ENCODE results near the gene FUBP1. TPM values are rescaled to one million over a fixed set of nuclear protein-coding genes. Genes with fewer than 3 reads are reported as not detected.

Gene FUBP1
- polyA plus RNA-seq, 1 experiment, result 142 TPM

DNA sequence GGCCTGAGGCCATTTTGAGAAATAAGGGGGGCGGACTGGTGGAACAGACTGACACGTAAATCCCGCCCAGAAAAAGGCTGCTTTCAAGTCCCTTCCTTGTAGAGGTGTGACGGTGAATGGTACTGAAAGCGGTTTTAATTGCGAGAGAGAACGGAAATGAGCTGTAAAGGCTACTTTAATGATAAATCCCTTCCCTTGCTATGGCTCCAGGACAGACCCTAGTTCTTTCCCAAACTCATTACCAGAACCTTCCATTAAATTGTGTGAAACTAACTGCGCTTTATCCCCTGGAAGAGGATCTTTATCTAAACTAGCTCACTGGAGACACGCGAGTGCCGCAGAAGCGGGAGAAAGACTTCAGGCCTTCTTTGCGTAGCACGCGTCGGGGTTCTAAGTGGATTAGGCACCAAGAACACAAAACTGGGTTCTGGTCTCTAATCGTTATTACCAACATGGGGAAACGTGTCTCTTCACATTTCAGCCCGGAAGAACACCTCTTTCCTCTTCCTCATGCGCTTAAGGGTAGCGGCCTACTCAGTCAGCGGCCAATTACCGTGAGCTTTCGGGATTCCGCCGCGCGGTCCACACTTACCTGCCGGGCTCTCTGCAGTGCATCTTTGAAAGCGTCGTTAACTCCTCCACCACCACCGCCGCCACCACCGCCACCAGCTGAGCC lies 441 bp downstream of the FUBP1 start:
- ChIA-PET POLR2A (interaction anchor here (0.6 to 5.9 kb wide), 4 partner anchors 26 to 136 kb away, joined by 3 to 105 read pairs (median 6); partner anchors contain the start of gene DNAJB4), CTCF (interaction anchor here (0.6 to 2.5 kb wide), 9 partner anchors 9 to 136 kb away, joined by 3 to 22 read pairs (median 4); no protein-coding TSS in a partner anchor)

GRCh38 chr1:77977989-77978292 lies 931 bp downstream of the FUBP1 start:
- CTCF ChIA-PET, result interaction anchor here (1.3 to 2.5 kb wide), 5 partner anchors 10 to 136 kb away, joined by 4 to 22 read pairs (median 5); no protein-coding TSS in a partner anchor

More for the DNA sequence above, 441 bp downstream of the FUBP1 start:
- peak overlapping the region; percentile 77 for H3K4me3 ChIP-seq (ENCODE audit: low read depth, low read length)
- TF ChIP-seq, protein P1, sequence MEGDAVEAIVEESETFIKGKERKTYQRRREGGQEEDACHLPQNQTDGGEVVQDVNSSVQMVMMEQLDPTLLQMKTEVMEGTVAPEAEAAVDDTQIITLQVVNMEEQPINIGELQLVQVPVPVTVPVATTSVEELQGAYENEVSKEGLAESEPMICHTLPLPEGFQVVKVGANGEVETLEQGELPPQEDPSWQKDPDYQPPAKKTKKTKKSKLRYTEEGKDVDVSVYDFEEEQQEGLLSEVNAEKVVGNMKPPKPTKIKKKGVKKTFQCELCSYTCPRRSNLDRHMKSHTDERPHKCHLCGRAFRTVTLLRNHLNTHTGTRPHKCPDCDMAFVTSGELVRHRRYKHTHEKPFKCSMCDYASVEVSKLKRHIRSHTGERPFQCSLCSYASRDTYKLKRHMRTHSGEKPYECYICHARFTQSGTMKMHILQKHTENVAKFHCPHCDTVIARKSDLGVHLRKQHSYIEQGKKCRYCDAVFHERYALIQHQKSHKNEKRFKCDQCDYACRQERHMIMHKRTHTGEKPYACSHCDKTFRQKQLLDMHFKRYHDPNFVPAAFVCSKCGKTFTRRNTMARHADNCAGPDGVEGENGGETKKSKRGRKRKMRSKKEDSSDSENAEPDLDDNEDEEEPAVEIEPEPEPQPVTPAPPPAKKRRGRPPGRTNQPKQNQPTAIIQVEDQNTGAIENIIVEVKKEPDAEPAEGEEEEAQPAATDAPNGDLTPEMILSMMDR (IDR thresholded peaks at IDR 0.05; ENCODE audit: low read depth, low read length), result no peak
- H3K27me3 ChIP-seq (ENCODE audit: control insufficient read depth, insufficient read depth, low read length), result no peaks in the 10 kb centered on the region
- peak overlapping the region; percentile 97 for H3K27ac ChIP-seq (ENCODE audit: low read depth, low read length)
- peak; percentile 86 for DNase-seq (ENCODE audit: low read depth, low spot score)
- H3K9me3 ChIP-seq (ENCODE audit: control insufficient read depth, insufficient read depth, low read length), result peaks cover 2% of the 10 kb centered on the region; the same call in 1 of the 2 replicates

DNA sequence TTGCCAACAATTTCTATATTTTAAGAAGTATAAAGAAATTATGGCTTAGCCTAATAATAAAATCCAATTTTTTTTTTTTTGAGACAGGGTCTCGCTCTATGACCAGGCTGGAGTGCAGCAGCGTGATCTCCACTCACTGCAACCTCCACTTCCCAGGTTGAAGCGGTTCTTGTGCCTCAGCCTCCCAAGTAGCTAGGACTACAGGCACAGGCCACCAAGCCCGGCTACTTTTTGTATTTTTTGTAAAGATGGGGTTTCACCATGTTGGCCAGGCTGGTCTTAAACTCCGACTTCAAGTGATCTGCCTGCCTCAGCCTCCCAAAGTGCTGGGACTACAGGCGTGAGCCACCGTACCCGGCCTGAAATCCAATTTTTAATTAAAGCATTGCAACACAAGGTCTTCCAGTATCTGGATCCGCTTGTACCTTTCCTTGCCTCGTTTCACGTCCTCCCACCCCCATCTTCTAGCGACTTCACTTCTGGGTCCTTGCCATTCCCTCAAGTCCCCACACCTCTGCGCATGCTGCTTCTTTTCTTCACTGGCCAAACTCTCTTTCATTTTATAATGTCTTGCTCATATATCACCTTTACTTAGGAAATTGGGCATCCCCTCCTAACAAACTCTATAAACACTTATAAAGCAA lies 2.3 kb downstream of the FUBP1 start:
- Histone ChIP-seq H3K4me3 (ENCODE audit: low read depth, low read length) (peak overlapping the region; percentile 77), H3K9me3 (ENCODE audit: control insufficient read depth, insufficient read depth, low read length) (peaks cover 2% of the 10 kb centered on the region; the same call in 1 of the 2 replicates), H3K27me3 (ENCODE audit: control insufficient read depth, insufficient read depth, low read length) (no peaks in the 10 kb centered on the region), H3K27ac (ENCODE audit: low read depth, low read length) (no peak overlapping the region)
- no peak for DNase-seq (ENCODE audit: low read depth, low spot score)
- TF ChIP-seq, protein P1 (IDR thresholded peaks at IDR 0.05; ENCODE audit: low read depth, low read length), result no peak
- CTCF ChIA-PET, result interaction anchor here (1.6 to 2.5 kb wide), 2 partner anchors 138 kb away, joined by 11 to 22 read pairs; no protein-coding TSS in a partner anchor
- POLR2A ChIA-PET, result interaction anchor here (0.6 to 5.9 kb wide), 4 partner anchors 10 to 517 kb away, joined by 3 to 105 read pairs (median 4); partner anchors contain the start of gene DNAJB4

More at GRCh38 chr1:77977989-77978292, 931 bp downstream of the FUBP1 start:
- POLR2A ChIA-PET, result interaction anchor here (1.6 to 5.9 kb wide), 2 partner anchors 26 to 137 kb away, joined by 7 to 105 read pairs; partner anchors contain the start of gene DNAJB4
- Histone ChIP-seq H3K27me3 (ENCODE audit: control insufficient read depth, insufficient read depth, low read length) (no peaks in the 10 kb centered on the region), H3K27ac (ENCODE audit: low read depth, low read length) (peak overlapping the region; percentile 97), H3K9me3 (ENCODE audit: control insufficient read depth, insufficient read depth, low read length) (peaks cover 2% of the 10 kb centered on the region; the same call in 1 of the 2 replicates), H3K4me3 (ENCODE audit: low read depth, low read length) (peak overlapping the region; percentile 77)
- no peak for DNase-seq (ENCODE audit: low read depth, low spot score)
- TF ChIP-seq, protein P1 (IDR thresholded peaks at IDR 0.05; ENCODE audit: low read depth, low read length), result no peak

GRCh38 chr1:77975907-77976306 lies 3.0 kb downstream of the FUBP1 start:
- H3K27me3 ChIP-seq (ENCODE audit: control insufficient read depth, insufficient read depth, low read length), result no peaks in the 10 kb centered on the region
- H3K9me3 ChIP-seq (ENCODE audit: control insufficient read depth, insufficient read depth, low read length), result peaks cover 2% of the 10 kb centered on the region; the same call in 1 of the 2 replicates
- ChIA-PET POLR2A (interaction anchor here (0.5 to 0.8 kb wide), 5 partner anchors 9 to 516 kb away, joined by 3 to 5 read pairs (median 3); partner anchors contain the start of gene DNAJB4), CTCF (interaction anchor here (1.6 kb wide), 1 partner anchor 138 kb away, joined by 11 read pairs; no protein-coding TSS in a partner anchor)
- DNase-seq (ENCODE audit: low read depth, low spot score), result no peak
- peak overlapping the region; percentile 39 for H3K4me3 ChIP-seq (ENCODE audit: low read depth, low read length)
- TF ChIP-seq, protein P1 (IDR thresholded peaks at IDR 0.05; ENCODE audit: low read depth, low read length), result no peak
- H3K27ac ChIP-seq (ENCODE audit: low read depth, low read length), result no peak overlapping the region
